Dendritic cell treated with granulocyte-macrophage colony-stimulating factor and Interleukin-4, amounts not matched to agents 40 ng/mL and 50 ng/mL, for 4 days (primary cell): ENCODE measurements around the gene GFER.

Experiments used
- H3K27ac Mint-ChIP-seq: one replicate; pipeline ENCODE4 v1.8.0; 2022; ENCODE audit warnings: mild to moderate bottlenecking, mixed read lengths
- H3K27me3 Mint-ChIP-seq: one replicate; pipeline ENCODE4 v1.8.0; 2022; ENCODE audit warnings: mild to moderate bottlenecking, mixed read lengths
- H3K36me3 Mint-ChIP-seq: one replicate; pipeline ENCODE4 v1.8.0; 2022; ENCODE audit warnings: low read depth, mixed read lengths
- H3K4me1 Mint-ChIP-seq: one replicate; pipeline ENCODE4 v1.8.0; 2022; ENCODE audit warnings: low read depth, mixed read lengths
- H3K4me3 Mint-ChIP-seq: one replicate; pipeline ENCODE4 v1.8.0; 2022; ENCODE audit warnings: mild to moderate bottlenecking, moderate library complexity, mixed read lengths
- H3K9me3 Mint-ChIP-seq: one replicate; pipeline ENCODE4 v1.8.0; 2022; ENCODE audit warnings: mixed read lengths
- intact Hi-C: fragments of 100-400 bp; cut with micrococcal nuclease; formaldehyde crosslinking; loops from one replicate; pipeline ENCODE4 v1.15.0; 2022

Gene GFER

GRCh38 chr16:1975432-1976215 is 8.4 kb upstream of the GFER start:
- Mint-ChIP-seq H3K4me3 (no peak overlapping the region), H3K27me3 (peaks cover 32% of the 10 kb centered on the region), H3K27ac (no peak overlapping the region), H3K4me1 (peaks cover 36% of the 10 kb centered on the region), H3K9me3 (no peaks in the 10 kb centered on the region), H3K36me3 (peaks cover 71% of the 10 kb centered on the region)
- intact Hi-C loops: no loop called here

DNA sequence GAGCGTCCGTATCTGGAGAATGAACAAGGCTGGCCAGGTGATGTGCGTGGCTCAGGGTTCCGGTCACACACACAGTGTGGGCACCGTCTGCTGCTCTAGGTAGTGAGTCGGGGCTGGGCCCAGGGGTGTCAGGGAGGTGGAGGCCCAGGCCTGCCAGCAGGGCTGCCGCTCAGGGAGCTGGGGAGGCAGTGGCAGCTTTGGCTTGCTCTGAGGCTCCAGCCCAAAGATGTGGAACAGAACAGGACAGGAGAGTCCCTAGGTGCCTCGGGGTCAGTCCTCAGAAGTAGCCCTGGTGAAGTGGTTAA is 7.8 kb upstream of the GFER start:
- intact Hi-C loops: no loop called here
- Mint-ChIP-seq H3K36me3 (peaks cover 71% of the 10 kb centered on the region), H3K27ac (no peak overlapping the region), H3K4me1 (peaks cover 31% of the 10 kb centered on the region), H3K9me3 (no peaks in the 10 kb centered on the region), H3K4me3 (no peak overlapping the region), H3K27me3 (peaks cover 37% of the 10 kb centered on the region)

DNA sequence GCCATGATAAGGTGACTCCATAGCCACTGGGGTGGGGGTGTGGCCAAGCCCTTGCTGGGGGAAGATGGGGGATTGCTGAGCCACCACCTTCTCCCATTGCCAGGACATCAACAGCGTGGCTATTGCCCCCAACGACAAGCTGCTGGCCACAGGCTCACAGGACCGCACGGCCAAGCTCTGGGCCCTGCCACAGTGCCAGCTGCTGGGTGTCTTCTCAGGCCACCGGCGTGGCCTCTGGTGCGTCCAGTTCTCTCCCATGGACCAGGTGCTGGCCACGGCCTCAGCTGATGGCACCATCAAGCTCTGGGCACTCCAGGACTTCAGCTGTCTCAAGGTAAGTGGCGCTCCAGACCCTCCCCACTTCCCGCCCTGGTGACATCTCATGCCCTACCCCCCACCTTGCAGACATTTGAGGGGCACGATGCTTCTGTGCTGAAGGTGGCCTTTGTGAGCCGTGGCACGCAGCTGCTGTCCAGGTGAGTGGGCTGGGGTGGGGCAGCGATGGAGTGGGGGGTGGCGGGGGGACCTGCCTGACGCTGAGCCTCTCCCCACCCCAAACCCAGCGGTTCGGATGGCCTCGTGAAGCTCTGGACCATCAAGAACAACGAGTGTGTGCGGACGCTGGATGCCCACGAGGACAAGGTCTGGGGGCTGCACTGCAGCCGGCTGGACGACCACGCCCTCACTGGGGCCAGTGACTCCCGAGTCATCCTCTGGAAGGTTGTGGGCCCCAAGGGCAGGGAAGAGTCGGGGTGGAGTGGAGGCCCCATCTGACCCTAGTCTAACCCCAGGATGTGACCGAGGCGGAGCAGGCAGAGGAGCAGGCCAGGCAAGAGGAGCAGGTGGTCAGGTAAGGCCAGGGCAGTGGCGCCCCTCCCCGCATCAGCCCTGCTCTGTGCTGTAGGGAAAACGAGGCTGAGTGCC is 6.8 kb upstream of the GFER start:
- Mint-ChIP-seq H3K4me1 (peaks cover 22% of the 10 kb centered on the region), H3K27ac (no peak overlapping the region), H3K27me3 (peaks cover 48% of the 10 kb centered on the region), H3K4me3 (no peak overlapping the region), H3K36me3 (peaks cover 61% of the 10 kb centered on the region), H3K9me3 (no peaks in the 10 kb centered on the region)
- intact Hi-C loops: no loop called here

DNA sequence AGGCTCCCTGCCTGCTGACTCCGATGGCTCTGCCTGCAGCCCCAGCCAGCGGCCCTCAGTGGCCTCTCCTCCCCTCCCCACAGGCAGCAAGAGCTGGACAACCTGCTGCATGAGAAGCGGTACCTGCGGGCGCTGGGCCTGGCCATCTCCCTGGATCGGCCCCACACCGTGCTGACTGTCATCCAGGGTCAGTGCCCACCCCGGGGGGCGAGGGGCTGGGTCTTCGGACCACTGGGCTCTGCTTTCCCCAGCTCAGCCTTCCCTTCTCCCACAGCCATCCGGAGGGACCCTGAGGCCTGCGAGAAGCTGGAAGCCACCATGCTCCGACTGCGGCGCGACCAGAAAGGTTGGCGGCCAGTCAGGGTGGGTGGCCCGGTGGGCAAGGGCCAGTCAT is 6.1 kb upstream of the GFER start:
- Mint-ChIP-seq H3K4me1 (peaks cover 22% of the 10 kb centered on the region), H3K9me3 (no peaks in the 10 kb centered on the region), H3K36me3 (peaks cover 60% of the 10 kb centered on the region), H3K27ac (no peak overlapping the region), H3K4me3 (no peak overlapping the region), H3K27me3 (peaks cover 54% of the 10 kb centered on the region)
- intact Hi-C loops: no loop called here

GRCh38 chr16:1978476-1979120 is 5.4 kb upstream of the GFER start:
- Mint-ChIP-seq H3K27ac (no peak overlapping the region), H3K4me1 (peaks cover 22% of the 10 kb centered on the region), H3K27me3 (peaks cover 62% of the 10 kb centered on the region), H3K9me3 (no peaks in the 10 kb centered on the region), H3K36me3 (peaks cover 60% of the 10 kb centered on the region), H3K4me3 (no peak overlapping the region)
- intact Hi-C loops: no loop called here

- H3K4me1 Mint-ChIP-seq: peaks cover 17% of the 10 kb centered on the region
- intact Hi-C loops: no loop called here
- H3K9me3 Mint-ChIP-seq: no peaks in the 10 kb centered on the region
Measured at GRCh38 chr16:1979271-1980029, 4.5 kb upstream of the GFER start.

GRCh38 chr16:1980030-1980769 is 3.8 kb upstream of the GFER start:
- intact Hi-C loops: no loop called here
- H3K36me3 Mint-ChIP-seq: peaks cover 46% of the 10 kb centered on the region
- no peak overlapping the region for H3K4me3 Mint-ChIP-seq
- H3K27ac Mint-ChIP-seq: no peak overlapping the region
- H3K9me3 Mint-ChIP-seq: no peaks in the 10 kb centered on the region
- H3K4me1 Mint-ChIP-seq: peaks cover 25% of the 10 kb centered on the region
- H3K27me3 Mint-ChIP-seq: peaks cover 62% of the 10 kb centered on the region

More at GRCh38 chr16:1979271-1980029, 4.5 kb upstream of the GFER start:
- H3K27me3 Mint-ChIP-seq: peaks cover 62% of the 10 kb centered on the region
- H3K27ac Mint-ChIP-seq: no peak overlapping the region
- H3K36me3 Mint-ChIP-seq: peaks cover 52% of the 10 kb centered on the region
- no peak overlapping the region for H3K4me3 Mint-ChIP-seq

DNA sequence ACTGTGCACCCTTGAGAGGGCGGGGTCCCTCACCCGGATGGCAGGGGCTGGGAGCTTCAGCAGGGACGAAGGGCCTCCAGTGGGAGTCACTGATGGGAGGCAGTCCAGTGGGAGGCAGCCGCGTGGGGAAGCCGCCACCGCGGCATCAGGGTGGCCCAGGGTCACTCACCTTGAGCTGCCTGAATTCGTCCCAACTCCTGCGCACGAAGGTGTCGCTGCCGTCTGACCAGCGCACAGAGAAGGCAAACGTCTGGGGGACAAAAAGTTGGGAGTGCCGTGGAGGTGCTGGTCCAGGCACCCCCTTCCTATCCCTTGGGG is 3.3 kb upstream of the GFER start:
- Mint-ChIP-seq H3K27ac (no peak overlapping the region), H3K27me3 (peaks cover 62% of the 10 kb centered on the region), H3K4me1 (peaks cover 30% of the 10 kb centered on the region), H3K36me3 (peaks cover 46% of the 10 kb centered on the region), H3K9me3 (no peaks in the 10 kb centered on the region), H3K4me3 (no peak overlapping the region)
- intact Hi-C loops: no loop called here

DNA sequence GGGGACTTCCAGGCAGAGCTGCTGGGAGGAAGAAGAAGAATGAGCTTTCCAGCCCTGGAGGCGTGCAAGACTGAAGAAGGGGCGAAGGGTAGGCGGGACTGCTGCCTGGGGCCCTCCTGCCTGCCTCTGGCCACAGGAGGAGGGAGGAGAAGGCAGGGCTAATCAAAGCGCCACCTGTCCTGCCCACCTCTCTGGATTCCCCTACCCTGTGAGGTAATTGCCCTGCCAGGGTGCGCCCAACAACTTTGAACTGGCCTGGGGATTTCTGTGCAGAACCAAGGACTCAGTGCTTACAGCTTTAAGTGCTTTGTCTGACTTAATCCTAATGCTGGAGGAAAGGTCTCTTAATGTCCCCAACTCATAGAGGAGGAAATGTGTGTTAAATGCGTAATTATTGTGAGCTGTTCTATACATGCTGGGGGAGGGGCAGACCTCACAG is 2.6 kb upstream of the GFER start, which contains the start of gene NOXO1:
TSS of gene NOXO1 (minus strand) at position 72 of the 439 bp plus-strand sequence. CDS start 290 bp downstream, outside the sequence.
- H3K4me1 Mint-ChIP-seq: peaks cover 36% of the 10 kb centered on the region

DNA sequence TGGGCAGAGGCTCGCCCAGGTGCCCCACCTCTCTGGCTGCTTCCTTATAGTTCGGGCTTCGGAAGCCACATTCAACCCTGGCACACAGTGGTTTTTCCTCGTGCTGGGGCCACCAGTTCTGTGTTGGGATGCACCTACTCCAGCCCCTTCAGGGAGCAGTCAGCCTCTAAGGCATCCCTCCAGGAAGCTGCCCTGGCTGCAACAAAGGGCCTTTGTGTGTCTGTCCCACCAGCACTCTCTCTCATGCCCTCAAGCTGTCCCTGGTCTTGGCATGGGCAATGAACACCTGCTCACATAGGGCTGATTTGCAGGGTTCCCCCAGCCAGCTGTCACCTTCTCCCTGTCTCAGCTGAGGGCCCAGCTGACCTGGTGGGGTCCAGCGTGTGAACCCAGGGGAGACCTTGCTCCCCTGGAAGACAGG is 2.0 kb upstream of the GFER start:
- H3K27me3 Mint-ChIP-seq: peaks cover 66% of the 10 kb centered on the region
- intact Hi-C loops: no loop called here
- peaks cover 42% of the 10 kb centered on the region for H3K4me1 Mint-ChIP-seq
- H3K36me3 Mint-ChIP-seq: peaks cover 46% of the 10 kb centered on the region
- H3K9me3 Mint-ChIP-seq: no peaks in the 10 kb centered on the region
- H3K4me3 Mint-ChIP-seq: no peak overlapping the region
- no peak overlapping the region for H3K27ac Mint-ChIP-seq

More for the DNA sequence above, 2.6 kb upstream of the GFER start, which contains the start of gene NOXO1:
- Mint-ChIP-seq H3K27ac (no peak within 1 kb of the TSS), H3K36me3 (peaks cover 46% of the 10 kb centered on the region), H3K4me3 (no peak within 1 kb of the TSS), H3K9me3 (no peaks in the 10 kb centered on the region), H3K27me3 (peaks cover 62% of the 10 kb centered on the region)
- intact Hi-C loops: no loop called here

- H3K27me3 Mint-ChIP-seq: peaks cover 64% of the 10 kb centered on the region
- peaks cover 42% of the 10 kb centered on the region for H3K4me1 Mint-ChIP-seq
- intact Hi-C loops: no loop called here
- H3K27ac Mint-ChIP-seq: peak overlapping the region; percentile 73
- H3K9me3 Mint-ChIP-seq: no peaks in the 10 kb centered on the region
- H3K36me3 Mint-ChIP-seq: peaks cover 44% of the 10 kb centered on the region
- H3K4me3 Mint-ChIP-seq: peak overlapping the region; percentile 79
Measured at GRCh38 chr16:1982991-1983543, 926 bp upstream of the GFER start.

DNA sequence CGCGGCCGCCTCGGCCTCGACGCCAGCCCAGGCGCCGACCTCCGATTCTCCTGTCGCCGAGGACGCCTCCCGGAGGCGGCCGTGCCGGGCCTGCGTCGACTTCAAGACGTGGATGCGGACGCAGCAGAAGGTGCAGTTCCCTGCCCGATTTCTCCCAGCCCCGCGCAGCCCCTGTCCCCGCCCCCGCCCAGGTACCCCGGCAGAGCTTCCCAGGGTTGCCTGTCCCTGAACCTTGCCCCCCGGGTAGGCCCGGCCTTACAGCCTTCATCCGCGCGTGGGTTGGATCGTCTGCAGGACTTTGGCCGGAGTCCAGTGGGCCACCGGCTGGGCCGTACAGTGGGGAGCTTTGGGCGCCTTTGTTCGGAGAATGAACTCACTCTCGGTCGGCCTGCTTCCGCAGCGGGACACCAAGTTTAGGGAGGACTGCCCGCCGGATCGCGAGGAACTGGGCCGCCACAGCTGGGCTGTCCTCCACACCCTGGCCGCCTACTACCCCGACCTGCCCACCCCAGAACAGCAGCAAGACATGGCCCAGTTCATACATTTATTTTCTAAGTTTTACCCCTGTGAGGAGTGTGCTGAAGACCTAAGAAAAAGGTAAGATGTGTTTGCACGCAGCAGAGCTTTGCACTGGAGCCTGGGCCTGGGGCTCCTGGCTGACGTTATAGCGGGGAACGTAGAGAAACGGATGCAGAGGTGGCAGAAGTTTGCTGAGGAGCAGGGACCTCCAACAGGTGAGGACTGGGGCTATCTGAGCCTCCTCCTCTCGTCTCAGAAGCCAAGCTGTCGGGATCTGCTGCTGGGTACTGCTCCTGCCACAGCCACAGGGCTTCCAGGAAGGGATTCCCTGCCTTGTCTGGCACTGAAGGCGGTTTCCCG is 593 bp downstream of the GFER start:
- peaks cover 29% of the 10 kb centered on the region for H3K36me3 Mint-ChIP-seq
- H3K4me1 Mint-ChIP-seq: peaks cover 37% of the 10 kb centered on the region
- peak overlapping the region; percentile 73 for H3K27ac Mint-ChIP-seq
- H3K4me3 Mint-ChIP-seq: peak overlapping the region; percentile 79
- intact Hi-C loops: no loop called here
- no peaks in the 10 kb centered on the region for H3K9me3 Mint-ChIP-seq
- H3K27me3 Mint-ChIP-seq: peaks cover 64% of the 10 kb centered on the region
